HG03097 (cell line): Measurements from ENCODE around the gene STC2.
"Not testable (repeated sequence)": the region's sequence is repeated elsewhere in the genome, so short reads cannot be mapped to it uniquely, and the experiment has no call there.

Source experiments
- ATAC-seq: cut with Tn5 transposase; IDR thresholded peaks from one replicate; pipeline ENCODE4 v1.9.1; 2021; ENCODE audit not compliant: unreplicated experiment, low FRiP score

The STC2 gene

GRCh38 chr5:173327948-173328843 is at the start of gene STC2:
Gene STC2, minus strand, starts transcription at chr5:173328414. Its CDS starts 221 bp downstream, at chr5:173328193.
- ATAC-seq = peak; percentile 41

- no peak for ATAC-seq
Measured at GRCh38 chr5:173371400-173371799, 43.2 kb upstream of the STC2 start.

GRCh38 chr5:173363406-173363805 is 35.2 kb upstream of the STC2 start:
- not testable (repeated sequence) for ATAC-seq

GRCh38 chr5:173355561-173355960 is 27.3 kb upstream of the STC2 start:
- no peak for ATAC-seq

- ATAC-seq = no peak
Measured at GRCh38 chr5:173354645-173355044, 26.4 kb upstream of the STC2 start.

- ATAC-seq = no peak
Measured at GRCh38 chr5:173352366-173353349, 24.4 kb upstream of the STC2 start.

- no peak for ATAC-seq
Measured at GRCh38 chr5:173342813-173343755, 14.9 kb upstream of the STC2 start.

GRCh38 chr5:173341961-173342430 is 13.8 kb upstream of the STC2 start:
- ATAC-seq = no peak

- ATAC-seq = no peak
Measured at GRCh38 chr5:173340984-173341383, 12.8 kb upstream of the STC2 start.

GRCh38 chr5:173340451-173340850 is 12.2 kb upstream of the STC2 start:
- no peak for ATAC-seq

- no peak for ATAC-seq
Measured at GRCh38 chr5:173339286-173339685, 11.1 kb upstream of the STC2 start.

GRCh38 chr5:173338380-173339015 is 10.3 kb upstream of the STC2 start:
- ATAC-seq = no peak

GRCh38 chr5:173334808-173335207 is 6.6 kb upstream of the STC2 start:
- no peak for ATAC-seq

GRCh38 chr5:173333925-173334661 is 5.9 kb upstream of the STC2 start:
- no peak for ATAC-seq

- peak; percentile 69 for ATAC-seq
Measured at GRCh38 chr5:173331956-173332479, 3.8 kb upstream of the STC2 start.

GRCh38 chr5:173331287-173331686 is 3.1 kb upstream of the STC2 start:
- ATAC-seq = no peak

GRCh38 chr5:173330338-173331206 is 2.4 kb upstream of the STC2 start:
- ATAC-seq = no peak
